Body of pancreas (tissue), 4 donors: ENCODE measurements around the gene VPS13C.

Experiments
- CTCF ChIP-seq, 7 experiments: fragments of 450-650 bp in 4 of 7; fragments of 200-600 bp in 3 of 7; sonication (generic) in 3 of 7; IDR thresholded peaks; one replicate each; pipeline ENCODE4 v1.5.1; 2016 to 2019; ENCODE audit warnings: antibody characterized with exemption in 7 of 7
- POLR2A ChIP-seq, 3 donors: fragments of 450-650 bp; IDR thresholded peaks; one replicate each; pipeline ENCODE4 v1.6.1; 2016; ENCODE audit warnings: antibody characterized with exemption in 3 of 3, mild to moderate bottlenecking in 2 of 3

GRCh38 chr15:61974759-61975158, 85.5 kb downstream of the VPS13C start:
- TF ChIP-seq CTCF (IDR thresholded peaks at IDR 0.05), result no peak
- no peak for TF ChIP-seq POLR2A (IDR thresholded peaks at IDR 0.05)
